GM19099 (cell line): ENCODE data around the gene JAKMIP1.

Source experiments
- POLR2A ChIP-seq: IDR thresholded peaks from 3 replicates; pipeline ENCODE4 v1.6.1; 2011; ENCODE audit warnings: low read depth; ENCODE audit not compliant: insufficient read length; ENCODE audit errors: extremely low read depth

JAKMIP1 gene

GRCh38 chr4:5999356-5999755 is 201.0 kb downstream of the JAKMIP1 start:
- TF ChIP-seq POLR2A = no peak

- no peak for TF ChIP-seq POLR2A
Observed at GRCh38 chr4:5998333-5998936, 201.9 kb downstream of the JAKMIP1 start.

GRCh38 chr4:5996641-5997040 is 203.7 kb downstream of the JAKMIP1 start:
- TF ChIP-seq POLR2A = no peak

GRCh38 chr4:5995901-5996623 is 204.3 kb downstream of the JAKMIP1 start:
- no peak for TF ChIP-seq POLR2A

- TF ChIP-seq POLR2A = no peak
Observed at GRCh38 chr4:5993876-5994811, 206.2 kb downstream of the JAKMIP1 start.

GRCh38 chr4:5992828-5993321 is 207.5 kb downstream of the JAKMIP1 start:
- no peak for TF ChIP-seq POLR2A

GRCh38 chr4:5992171-5992827 is 208.1 kb downstream of the JAKMIP1 start:
- TF ChIP-seq POLR2A = no peak

GRCh38 chr4:5991405-5991804 is 208.9 kb downstream of the JAKMIP1 start:
- TF ChIP-seq POLR2A = no peak

- TF ChIP-seq POLR2A = no peak
Observed at GRCh38 chr4:5990446-5991160, 209.7 kb downstream of the JAKMIP1 start.

GRCh38 chr4:5989236-5990225 is 210.8 kb downstream of the JAKMIP1 start:
- TF ChIP-seq POLR2A = no peak

- TF ChIP-seq POLR2A = no peak
Observed at GRCh38 chr4:5988086-5988845, 212.1 kb downstream of the JAKMIP1 start.

GRCh38 chr4:5984843-5985242 is 215.5 kb downstream of the JAKMIP1 start:
- no peak for TF ChIP-seq POLR2A

- no peak for TF ChIP-seq POLR2A
Observed at GRCh38 chr4:5982156-5982973, 218.0 kb downstream of the JAKMIP1 start.
